Measurements from ENCODE around the gene ZNF750.
A peak's percentile ranks its signal among the peaks of the same experiment; 100 is the strongest.

The ZNF750 gene

DNA sequence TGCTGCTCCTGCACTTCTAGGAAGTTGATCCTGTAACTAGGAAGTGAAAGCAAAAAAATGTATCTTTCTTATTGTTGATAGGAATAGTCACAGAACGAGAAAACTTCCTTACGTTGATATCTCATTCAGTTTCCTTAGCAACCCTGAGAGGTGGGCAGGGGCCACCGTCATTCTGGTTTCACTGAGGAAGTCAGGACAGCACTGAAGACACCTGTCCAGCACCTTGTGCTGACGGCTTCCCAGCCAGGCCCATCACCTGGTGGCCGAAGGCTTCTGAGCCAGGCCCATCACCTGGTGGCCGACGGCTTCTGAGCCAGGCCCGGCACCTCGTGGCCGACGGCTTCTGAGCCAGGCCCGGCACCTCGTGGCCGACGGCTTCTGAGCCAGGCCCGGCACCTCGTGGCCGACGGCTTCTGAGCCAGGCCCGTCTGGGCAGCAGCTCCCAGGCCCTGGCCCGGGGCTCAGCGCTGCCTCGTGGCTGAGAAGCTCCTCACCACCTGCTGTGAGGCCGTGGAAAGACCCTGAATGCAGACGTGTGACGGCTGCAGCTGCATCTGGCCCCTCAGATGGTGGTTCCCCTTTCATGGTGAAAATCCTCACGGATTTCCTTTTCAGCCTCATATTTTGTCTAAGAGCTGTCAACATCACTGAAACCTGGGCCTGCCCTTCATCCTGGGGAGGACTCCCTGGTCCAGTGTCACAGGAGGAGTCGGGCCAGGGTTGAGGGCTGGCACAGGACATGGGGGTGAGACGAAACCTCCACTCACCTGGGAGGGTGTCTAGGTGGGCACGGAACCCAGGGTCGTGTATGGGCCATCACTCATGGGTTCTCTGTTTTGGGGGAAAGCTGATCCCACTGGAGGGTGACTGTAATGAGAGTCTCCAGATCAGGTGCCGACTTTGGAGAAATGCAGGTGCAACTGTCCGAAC, 33.0 kb upstream of the ZNF750 start:
- no peak for DNase-seq (ENCODE audit: low read depth)

DNA sequence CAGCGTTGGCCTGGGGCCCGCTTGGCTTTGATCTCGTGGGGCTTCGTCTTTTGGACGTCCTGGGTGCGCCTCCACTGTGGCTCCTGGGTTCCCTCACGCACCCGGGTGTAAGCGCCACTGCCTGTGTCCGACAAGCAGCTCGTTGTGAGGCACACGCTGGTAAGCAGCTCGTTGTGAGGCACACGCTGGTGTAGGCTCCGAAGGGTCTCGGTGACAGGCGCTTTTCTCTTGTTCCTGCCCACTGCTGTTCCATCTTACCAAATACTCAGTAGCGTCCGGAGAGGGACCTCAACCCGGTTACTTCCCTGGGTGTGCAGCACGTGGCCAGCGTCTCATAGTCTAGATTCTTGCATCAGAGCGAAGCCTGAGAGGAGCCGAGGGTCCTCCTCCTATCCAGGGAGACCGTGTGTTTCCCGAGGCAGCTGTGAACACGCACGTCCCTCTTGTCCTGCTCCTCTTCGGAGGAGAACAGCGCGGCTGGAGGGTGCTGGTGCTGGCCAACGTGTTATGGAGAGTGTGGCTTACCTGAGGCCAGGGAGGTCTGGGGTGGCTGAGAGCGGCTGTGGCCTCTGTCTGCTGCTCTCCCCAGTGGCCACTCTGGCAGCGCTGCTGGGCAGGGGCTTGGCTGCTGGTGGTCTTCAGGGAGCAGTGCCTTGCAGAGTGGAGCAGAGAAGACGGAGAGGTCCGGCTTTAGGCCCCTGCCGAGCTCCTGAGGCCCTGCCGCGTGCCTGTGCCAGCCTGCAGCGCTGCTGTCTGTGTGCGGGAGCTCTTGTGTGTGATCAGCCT, 32.1 kb upstream of the ZNF750 start:
- no peak for DNase-seq (ENCODE audit: low read depth)

DNA sequence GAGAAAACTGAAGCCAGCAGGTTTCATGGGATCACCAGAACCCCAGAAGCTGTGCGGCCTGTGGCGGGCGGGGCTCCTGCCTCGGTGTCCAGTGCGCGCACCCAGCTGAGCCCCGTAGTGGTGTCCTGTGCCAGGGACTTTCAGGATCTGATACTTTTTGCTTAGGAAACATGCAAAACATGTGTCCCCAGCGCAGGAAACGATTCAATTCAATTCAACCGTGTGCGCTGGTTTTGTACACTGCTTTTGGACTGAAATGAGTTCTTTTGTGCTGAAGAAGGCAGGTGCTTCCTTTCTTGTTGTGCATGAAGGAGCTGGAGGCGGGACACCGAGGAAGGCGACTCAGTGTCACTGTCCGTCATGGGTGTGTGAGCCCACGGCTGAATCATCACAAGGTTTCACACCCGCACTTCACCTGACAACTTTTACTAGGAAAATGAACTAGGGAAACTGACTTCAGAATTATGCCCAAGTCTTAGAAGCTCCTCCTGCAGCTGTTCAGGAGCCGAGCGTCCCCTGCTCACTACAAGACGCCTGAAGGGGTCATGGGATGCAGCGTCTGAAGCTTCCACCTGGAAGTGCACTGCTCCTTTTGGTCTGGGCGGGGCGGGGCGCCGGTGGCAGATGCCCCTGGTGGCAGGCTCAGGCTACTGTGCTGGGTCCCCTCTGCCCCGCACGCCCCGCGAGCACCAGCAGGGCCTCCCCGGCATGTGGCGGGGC, 31.4 kb upstream of the ZNF750 start:
- no peak for DNase-seq (ENCODE audit: low read depth)

DNA sequence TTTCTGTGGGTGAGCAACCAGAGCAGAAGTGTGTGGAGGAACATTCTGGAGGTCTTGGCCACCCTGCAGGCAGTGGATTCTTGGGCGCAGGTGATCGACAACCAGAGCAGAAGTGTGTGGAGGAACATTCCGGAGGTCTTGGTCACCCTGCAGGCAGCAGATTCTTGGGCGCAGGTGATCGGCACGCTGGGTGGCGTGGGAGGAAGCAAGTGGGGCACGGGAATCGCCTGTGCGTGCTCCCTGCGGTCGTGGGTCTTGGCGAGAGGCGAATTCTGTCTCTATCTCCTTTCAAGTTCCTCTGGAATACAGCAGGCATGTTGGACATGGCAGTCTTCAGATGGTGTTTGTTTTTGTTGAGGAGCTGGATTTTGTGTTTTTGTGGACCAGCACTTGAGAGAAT, 30.7 kb upstream of the ZNF750 start:
- DNase-seq (ENCODE audit: low read depth), result no peak

DNA sequence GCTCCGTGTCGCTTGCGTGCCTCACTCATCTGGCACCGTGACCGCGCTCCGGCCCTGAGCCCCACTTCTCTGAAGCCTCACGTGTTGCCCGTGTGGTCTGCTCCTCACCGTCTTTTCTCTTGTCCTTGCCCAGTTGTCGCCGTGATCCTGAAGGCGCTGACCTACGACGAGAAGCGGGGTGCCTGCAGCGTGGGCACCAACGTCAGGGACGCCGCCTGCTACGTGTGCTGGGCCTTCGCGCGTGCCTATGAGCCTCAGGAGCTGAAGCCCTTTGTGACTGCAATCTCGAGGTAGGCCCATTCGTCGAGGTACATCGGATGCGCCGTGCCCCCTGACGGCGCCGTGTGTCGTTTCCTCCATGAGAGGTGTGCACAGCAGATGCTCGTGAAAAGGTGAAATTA, 30.3 kb upstream of the ZNF750 start:
- DNase-seq (ENCODE audit: low read depth), result no peak

DNA sequence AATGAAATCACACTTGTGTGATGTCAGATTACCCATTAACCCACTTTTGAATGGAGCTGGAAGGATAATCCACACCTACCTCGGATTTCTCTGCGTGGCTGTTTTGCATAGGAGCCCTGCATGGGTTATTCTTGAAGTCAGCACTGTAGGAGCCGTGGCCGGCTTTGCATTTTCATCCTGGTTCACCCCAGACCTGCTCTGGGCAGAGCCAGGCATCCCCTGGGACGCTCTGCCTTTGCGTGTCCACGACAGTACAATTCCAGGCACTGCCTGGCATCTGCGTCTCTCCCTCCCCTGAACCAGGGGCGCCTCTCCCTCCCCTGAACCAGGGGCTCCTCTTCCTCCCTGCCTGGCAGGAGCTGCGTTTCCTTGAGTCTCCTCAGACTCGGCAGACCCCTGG, 29.7 kb upstream of the ZNF750 start:
- DNase-seq (ENCODE audit: low read depth), result no peak

DNA sequence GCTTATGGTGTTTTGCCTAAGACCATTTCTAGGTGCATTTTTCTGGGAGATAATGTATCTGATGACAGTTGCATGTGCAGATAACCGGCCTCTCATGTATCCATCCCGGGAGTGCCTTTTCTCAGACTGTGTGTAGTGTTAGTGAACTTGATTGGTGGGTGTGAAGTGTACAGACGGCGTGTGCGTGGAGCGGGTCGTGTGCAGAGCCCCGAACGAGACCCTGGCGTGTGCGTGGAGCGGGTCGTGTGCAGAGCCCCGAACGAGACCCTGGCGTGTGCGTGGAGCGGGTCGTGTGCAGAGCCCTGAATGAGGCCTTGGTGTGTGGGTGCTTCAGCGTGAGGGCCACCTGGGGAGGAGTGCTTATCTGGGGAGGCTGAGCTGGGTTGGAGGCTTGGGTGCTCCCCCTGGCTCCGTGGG, 28.9 kb upstream of the ZNF750 start:
- DNase-seq (ENCODE audit: low read depth), result no peak

DNA sequence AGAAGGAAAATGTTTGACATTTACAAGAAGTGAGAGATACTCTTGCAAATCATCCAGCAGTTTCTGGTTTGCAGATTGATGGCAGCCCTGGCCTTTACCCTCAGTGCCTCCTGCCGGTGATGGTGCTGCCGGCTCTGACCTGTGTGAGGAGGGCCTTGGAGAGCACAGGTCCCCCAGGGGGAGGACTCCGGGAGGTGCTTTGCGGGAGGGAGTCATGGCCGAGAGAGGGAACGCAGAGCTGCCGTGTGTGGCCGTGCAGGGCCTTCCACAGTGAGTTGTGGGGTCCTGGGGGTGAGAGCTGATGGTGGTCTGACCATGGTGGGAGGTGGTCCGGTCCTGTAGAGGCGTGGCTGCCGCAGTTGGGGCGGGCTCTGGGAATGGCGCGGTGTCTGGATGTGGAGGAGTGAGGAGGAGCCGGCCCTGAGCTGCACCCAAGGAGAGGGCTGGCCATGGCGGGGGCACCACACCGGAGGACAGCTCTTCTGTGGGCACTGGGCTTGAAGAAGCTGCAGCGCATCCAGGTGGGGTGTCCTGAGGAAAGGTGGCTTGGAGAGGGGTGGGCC, 28.0 kb upstream of the ZNF750 start:
- no peak for DNase-seq (ENCODE audit: low read depth)

DNA sequence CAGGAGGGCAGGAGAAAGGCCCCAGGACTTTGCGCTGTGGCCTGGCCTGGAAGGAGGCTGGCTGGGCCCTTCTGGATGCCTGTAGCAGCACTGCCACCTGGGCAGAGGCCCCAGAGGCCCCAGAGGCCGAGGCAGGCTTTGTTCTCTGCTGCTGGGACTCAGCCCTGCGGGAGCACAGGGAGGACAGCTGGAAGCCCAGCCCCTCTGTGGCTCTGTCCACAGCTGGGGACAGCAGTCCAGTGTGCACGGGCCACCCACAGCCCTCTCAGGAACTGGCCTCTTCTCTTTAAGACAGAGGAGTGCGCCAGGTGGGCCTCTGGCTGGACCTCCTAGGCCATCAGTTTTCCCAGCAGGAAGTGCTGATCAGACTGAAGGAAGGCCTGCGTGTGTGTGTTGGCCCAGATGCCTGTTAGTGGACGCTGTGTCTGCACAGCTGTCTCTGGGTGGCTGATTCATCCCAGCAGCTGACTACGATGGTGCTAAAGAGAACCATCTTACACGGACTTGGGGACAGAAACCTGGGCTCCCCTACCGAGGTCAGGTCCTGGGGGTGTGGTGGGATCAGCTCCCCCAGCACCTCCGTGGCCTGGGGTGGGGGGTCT, 26.9 kb upstream of the ZNF750 start:
- no peak for DNase-seq (ENCODE audit: low read depth)

DNA sequence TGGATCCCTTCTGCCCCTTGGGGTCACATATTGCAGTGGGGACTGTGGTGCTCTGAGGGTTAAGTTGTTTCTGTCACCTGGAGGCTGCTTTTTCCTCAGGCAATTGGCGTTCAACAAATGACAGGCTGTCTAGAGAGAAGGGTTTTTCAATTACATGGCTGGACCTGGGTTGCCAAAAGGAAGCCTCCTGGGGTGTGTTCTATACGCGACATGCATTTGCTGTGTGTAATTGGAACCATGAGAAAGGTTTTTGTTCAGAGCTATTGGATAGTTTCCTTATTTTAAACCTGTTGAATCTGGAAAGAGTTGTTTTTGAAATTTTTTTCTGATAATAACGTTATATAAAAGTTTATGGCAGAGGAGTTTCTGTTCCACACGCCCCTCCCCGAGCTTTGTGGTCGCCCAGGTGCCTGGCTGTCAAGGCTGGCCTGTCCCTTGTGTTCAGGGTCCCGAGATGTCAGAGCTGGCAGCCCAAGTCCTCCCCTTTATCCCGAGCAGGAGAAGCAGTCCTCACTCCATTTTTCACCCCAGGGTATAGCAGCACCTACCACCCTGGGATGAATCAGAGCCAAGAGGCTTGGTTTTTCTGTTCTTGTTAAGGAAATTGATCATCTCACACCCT, 26.1 kb upstream of the ZNF750 start:
- no peak for DNase-seq (ENCODE audit: low read depth)

DNA sequence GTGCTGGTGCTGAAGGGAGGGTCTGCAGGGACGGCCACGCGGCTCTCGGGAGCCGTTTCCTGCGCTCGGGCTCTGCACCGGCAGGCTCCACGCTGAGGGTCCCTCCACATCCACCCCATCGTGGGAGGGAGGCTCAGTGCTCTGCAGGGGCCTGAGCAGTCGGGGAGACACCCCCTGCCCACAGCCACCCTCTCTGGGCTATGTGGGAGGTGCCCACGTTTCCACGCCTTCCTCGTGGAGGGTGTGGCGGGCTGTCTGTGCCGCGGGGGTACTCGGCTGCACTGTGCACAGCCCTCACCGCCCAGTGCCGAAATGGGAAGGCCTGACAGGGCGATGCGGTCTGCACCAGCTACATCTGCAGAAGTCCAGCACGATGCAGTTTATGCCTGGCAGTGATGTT, 25.5 kb upstream of the ZNF750 start:
- no peak for DNase-seq (ENCODE audit: low read depth)

DNA sequence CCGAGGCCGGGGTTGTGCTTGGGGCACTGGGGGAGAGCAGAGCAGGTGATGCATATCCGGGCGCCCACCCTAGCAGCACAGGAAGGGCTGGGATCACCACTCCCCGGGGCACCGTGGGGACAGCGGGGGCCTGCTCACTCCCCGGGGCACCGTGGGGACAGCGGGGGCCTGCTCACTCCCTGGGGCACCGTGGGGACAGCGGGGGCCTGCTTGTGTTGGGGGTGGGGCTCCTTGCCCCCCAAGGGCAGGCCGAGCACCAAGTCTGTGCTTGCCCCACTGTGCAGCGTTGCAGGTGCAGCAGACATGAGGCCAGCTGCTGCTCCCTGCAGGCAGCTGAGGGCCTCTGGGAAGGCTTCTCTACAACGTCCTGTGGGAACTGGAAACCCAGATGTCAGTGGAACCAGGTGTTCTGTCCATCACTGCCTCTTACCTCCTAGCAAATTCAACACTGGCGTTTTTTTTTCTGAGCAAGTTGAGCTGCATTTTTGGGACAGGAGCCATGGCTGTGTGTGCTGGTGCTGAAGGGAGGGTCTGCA, 25.0 kb upstream of the ZNF750 start:
- no peak for DNase-seq (ENCODE audit: low read depth)

DNA sequence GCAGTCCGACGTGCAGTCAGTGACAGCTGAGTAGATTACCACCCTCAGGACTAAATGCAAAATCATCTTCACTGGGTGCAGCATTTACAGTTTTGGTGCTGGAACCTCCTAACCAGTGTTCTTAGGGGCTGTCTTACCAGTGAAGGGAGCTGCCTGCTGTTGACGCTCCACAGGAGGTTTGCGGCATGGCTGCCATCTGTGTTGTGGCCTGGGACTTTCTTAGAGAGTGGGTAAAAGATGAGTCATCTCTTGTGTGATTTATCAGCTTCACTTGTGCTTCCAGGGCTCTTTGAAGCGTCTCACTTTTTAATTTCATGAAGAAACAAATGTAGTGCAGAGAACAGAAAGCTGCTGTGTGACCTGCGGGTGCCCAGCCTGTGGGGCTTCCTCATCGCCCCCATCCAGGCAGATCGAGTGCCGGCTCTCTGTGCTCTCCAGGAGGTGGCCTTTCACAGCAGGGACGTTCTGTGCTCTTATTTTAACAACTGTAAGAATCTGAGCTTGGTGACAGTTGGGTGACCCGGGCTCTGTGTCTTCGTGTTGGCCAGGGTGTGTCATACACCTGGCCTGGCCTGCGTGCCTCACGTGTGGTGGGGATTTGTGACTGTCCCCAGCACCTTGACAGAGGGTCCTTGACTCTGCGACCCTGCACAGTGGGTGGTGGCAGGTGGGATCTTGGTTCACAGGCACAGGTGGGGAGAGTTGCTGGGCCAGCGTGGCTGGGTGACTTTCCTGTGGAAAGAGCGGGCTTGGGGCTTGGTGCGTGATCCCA, 24.3 kb upstream of the ZNF750 start:
- DNase-seq (ENCODE audit: low read depth), result peak; percentile 78

DNA sequence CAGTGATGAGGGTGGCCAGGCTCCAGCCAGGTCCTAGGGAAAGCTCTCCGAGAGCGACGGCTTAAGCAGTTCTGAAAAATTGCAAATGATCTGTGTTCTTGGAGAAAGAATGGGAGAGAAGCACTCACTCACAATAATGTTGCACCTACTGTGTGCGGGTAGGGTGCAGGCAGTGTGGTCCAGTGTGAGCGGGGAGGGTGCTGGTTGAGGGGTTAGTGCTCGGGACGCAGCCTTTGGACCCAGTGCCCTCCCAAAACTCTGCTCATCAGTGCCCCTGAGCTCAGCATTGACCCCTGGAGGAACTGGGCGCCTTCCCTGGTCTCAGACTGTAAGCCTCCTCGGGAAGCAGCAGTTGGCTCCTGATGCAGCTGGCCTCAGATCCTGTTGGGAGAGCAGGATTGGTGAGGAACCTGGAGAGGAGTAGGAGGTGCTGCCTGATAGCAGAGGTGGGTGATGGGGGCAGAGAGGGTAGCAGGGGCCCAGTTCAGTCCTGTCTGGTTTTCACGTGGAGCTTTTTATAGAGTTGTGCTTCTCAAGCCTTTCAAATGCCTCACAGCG, 23.6 kb upstream of the ZNF750 start:
- DNase-seq (ENCODE audit: low read depth), result no peak

DNA sequence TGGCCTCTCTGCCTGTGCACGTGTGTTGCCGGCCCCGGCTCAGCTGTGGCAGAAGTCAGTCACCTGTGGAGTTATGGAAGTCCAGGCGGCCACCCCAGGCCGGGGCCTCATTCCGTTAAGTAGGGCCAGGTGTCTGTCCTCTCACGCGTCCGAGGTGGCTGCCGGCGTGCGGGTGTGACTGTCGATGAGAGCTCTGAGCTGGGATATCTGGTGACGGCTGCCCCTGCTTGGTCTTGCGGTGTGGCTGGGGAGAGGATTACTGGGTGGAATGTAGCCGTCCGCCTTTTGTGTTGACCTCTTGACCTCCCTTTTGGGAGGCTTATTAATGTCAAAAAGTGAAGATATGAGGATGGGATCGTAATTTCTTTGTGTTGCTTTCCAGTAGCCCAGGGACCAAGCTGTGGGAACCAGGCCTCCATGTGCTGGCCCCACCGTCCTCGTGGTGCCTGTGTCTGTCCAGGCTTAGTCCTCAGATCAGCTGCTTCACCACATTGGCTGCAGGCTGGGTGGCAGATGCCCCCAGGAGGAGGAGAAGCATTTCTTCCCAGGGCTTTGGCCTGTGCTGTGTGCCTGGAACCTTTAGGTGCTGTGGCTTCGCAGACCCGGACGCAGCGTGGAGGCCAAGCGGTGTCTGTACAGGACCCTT, 23.0 kb upstream of the ZNF750 start:
- no peak for DNase-seq (ENCODE audit: low read depth)

DNA sequence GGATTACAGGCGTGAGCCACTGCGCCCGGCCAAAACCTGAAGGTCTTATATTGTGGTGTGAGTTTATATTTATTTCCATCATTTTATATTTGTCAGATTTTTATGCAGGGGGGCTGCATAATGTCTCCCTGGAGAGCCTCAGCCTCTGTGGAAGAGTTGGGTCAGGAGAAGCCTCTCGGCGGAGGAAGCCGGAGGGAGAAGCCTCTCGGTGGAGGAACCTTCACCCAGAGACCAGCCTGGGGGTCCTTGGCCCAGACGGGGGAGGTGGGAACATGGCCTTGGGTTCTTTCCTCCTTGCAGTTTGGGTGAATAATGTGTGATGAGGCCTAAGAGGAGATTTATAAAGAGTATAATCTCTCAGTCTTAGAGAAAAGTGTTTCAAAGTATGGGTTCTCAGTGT, 22.4 kb upstream of the ZNF750 start:
- no peak for DNase-seq (ENCODE audit: low read depth)

DNA sequence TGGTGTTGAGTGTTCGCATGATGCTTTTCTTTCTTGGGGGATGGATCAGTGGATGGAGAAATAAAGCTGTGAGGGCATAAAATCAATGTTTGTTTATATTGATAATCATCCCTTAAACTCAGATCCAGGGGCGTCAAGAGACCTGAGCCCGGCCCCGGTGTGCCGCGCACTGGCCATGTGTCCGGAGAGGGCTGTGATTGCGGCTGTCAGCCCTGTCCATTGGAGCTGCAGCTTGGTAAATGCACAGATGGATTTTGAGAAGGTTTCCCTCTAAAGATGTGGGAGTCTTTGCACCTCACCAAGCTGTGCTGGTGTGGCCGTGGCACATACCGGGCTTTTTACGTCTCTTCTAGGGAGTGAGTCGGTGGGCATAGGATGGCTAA, 21.6 kb upstream of the ZNF750 start:
- no peak for DNase-seq (ENCODE audit: low read depth)

DNA sequence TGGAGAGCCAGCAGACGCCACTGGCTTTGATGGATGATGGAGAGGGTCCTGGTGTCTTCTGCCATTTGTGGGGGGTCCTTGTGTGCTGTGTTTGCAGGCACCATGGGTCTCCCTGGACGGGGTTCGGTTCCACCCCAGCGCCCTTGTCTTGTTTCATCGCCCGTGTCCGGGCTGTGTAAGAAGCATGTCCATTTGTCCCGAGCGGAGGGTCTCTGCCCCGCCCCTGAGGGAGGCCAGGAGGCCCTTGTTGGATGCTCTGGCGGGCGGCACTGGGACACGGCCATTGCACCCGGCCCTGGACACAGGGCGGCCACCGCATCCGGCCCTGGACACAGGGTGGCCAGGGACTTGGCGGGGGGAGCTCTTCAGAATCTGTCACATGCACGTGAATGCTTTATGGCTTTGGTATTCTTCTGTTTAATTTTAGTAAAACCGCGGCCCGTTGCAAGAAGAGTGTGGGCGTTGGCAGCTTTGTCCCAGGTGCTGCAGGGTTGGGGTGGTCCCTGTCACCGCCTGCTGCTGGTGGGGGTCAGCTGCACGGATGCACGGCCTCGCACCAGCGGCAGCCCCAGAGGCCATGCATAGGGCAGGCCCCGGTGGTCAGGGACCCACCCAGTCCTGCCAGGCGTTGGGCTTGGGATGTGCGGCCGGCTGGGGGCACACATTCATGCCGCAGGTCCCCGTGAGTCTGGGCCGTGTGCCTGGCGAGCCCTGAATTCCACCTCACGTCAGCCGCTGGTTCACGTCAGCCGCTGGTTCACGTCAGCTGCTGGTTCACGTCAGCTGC, 21.0 kb upstream of the ZNF750 start:
- no peak for DNase-seq (ENCODE audit: low read depth)

Measured in activated T-cell treated with anti-CD3 and anti-CD28 coated beads for 24 hours (primary cell).